GM18499 (cell line): ENCODE measurements around the gene DIAPH2.

Experiments used
- ATAC-seq: cut with Tn5 transposase; IDR thresholded peaks from one replicate; pipeline ENCODE4 v1.9.1; 2021; ENCODE audit warnings: moderate number of reproducible peaks; ENCODE audit not compliant: insufficient read depth, unreplicated experiment

Gene DIAPH2

DNA sequence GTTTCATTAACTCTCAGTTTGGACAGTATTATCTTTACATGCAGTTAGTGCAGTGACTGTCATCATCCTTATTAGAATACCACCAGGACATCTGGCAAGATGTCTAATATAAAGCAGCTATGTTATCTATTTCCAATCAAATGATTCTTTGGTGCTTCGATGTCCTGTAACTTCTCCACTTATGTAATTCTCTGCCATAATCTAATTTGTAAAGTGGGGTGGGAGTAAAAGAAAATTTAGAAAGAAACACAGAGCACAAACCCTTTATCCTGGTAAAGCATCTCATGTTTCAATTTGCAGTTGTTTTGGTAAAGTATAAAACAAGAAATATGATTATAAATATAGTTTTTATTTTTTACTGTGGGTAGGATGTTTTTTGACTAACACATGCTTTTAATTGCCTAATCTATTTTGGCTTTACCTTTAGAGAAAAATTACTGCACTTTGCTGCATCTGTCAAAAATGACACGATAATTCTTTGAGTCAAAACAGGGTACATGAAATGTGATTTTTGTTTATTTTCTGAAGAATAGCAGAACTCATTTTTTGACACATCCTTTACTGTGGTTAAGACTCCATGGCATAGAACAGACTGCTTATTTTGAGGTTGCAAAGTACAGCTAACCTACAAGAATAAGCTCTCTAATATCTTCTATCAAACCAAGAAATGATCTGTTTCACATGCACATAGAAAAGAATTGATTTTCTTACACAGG, 581.9 kb downstream of the DIAPH2 start:
- no peak for ATAC-seq

DNA sequence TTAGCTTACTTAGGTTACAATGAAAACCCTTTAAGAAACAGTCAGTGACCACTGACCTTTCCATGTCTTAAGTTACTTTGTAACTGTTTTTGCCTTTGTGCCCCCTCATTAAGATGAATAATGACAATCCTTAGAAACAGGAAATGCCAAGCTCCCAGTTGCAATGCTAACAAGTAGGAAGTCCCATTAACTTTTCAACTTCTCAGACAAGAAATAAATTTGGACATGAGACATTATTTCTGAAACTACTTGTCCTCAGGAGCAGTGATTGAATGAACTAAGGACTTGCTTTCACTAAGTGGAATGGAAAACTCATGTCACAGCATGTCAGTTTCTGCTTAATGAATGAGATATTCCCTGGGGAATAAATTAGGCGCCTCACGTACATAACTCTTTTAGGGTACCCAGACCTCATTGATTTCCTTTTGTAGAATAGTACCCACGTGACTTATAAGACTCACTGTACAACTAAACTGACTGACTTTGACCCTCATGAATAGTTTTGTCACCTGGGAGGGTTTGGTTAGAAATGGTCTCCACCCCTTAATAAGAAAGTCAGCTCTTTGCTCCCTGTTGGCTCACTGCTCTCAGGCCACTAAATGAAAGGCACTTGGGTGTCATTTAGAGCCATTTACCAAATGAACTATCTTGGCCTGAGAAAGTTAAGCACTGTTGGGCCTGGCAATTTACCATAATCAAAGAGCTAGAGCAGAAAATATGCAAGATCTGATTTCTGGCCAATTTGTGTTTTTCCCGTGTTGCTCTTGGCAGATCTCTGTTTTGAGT, 582.9 kb downstream of the DIAPH2 start:
- ATAC-seq: no peak

DNA sequence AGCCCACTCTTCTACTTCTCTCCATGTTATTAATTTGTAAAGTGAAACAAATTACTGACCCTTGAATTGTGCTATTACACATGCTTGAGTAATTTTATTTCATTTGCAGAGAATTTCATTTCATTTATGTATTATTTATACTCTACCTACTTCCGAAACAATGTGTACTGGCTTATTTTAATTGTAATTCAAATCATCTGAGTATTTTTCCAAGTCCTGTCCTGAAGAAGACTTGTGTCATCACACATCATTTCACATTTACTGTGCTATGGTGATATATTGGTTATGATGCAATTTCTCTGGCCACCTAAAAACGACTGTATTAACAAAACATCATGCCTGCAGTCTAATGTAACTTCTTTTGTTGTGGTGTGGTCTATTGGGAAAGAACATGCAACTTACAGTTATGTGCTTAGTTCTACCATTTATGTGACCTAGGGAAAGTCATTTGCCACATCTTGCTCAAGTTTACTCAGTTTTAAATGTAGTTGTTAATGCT, 583.6 kb downstream of the DIAPH2 start:
- no peak for ATAC-seq

DNA sequence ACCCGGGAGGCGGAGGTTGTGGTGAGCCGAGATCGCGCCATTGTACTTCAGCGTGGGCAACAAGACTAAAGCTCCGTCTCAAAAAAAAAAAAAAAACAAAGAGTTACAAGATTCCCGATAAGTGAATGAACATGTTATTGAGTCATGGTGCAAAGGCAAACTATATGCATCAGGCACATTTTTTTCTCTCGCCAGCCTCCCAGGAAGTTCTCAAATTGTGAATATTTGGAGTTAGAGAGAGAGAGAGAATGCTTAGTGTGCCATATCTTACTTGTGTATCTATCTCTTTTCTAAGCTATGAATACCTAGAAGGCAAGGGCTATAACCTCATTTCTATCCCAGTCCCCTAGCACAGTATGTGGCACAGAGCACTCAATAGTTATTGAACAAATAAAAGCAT, 599.9 kb downstream of the DIAPH2 start:
- ATAC-seq: no peak

DNA sequence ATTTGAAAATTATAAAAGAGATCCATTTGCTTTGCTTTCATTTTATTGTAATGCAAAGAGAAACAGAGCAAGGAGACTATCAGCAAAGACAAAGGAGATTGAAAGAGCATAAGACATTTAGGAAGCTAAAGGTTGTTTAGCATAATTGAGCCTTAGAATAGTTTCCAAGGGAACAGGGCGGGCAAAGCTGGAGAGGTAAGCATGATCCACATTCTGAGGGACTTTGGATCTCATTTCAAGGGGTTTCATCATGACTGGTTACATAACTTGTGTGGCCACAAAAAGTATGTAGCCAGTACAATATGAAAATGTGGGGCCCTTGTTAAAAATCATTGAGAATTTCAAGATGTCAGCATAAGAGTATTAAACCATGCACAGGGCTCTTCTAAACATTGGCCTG, 605.6 kb downstream of the DIAPH2 start:
- no peak for ATAC-seq

DNA sequence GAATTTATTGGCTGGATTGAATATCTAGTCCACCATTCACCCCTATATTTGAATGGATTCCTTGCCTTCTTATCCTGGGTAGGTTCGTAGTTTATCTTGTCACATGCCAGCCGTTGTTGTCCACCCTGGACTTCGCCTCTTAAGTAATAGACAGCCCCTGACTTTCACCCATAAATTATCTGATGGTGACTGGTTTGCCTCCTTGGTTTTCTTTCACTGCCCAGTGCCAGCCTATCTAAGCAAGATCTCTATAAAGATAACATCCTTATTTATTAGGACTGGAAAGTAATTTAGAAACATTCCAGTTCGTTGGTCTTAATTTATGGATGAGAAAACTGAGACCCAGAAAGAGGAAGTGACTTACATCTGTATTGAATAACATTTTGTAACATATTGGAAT, 609.4 kb downstream of the DIAPH2 start:
- no peak for ATAC-seq

DNA sequence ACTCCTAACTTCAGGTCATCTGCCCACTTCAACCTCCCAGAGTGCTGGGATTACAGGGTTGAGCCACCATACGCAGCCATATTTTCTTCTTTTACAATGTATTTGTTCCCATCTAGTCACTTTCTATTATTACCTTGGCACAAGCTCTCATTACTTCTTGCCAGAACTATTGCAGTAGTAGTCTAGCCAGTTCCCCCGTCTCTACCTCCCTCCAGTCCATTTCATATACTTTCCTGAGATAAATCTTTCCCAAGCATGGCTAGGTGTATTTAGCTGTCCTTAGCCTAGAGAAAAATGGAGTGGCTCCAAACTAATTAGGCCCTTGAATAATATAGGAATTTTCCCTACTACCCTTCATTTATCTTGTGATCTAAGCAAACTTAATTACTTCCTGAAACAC, 611.3 kb downstream of the DIAPH2 start:
- ATAC-seq: no peak

DNA sequence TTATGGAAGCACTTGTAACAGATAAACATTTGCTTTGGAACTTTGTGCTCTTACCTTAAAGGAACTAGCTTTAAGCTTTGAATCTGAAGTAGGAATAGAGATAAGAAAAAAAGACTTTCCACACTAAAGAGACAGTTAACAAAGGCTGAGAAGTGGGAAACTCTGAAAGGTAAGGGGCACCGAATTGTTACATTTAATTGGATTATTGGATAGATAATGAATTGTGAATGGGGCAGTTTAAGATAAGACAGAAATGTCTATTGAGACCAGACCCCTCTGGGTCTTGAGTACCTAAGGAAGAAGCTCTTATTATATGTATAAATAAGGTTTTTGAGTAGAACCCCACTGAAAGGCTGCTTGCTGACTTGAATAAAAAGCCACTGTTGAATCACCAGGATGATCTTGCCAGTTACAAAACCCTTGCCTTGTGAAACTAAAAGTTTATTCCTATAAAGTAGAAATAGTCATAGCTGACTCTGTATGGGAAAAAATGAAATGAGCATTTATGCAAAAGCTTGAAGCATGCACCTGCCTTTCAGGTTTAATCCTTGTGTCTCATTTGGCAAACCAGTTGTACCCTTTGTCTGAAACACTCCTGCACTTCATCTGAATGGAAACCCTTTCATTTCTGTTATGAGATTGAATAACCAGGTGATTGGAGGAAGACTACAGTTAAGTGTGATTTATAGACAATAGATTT, 622.3 kb downstream of the DIAPH2 start:
- ATAC-seq: no peak

DNA sequence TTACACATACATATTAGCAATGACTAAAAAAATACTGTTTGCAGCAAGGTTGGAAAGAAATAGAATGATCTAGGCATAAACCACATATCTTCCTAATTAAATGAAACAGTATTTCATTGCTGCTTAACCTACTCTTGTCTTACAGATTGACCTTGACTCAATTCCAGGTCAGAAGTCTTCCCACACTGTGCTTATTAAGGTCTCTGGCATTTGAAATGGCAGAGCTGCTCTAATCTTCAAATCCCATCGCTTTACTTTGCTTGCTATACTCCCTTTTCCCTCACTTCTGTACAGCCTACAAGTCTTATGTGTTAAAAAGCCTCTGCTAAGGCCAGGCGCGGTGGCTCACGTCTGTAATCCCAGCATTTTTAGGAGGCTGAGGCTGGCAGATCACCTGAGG, 623.5 kb downstream of the DIAPH2 start:
- no peak for ATAC-seq

DNA sequence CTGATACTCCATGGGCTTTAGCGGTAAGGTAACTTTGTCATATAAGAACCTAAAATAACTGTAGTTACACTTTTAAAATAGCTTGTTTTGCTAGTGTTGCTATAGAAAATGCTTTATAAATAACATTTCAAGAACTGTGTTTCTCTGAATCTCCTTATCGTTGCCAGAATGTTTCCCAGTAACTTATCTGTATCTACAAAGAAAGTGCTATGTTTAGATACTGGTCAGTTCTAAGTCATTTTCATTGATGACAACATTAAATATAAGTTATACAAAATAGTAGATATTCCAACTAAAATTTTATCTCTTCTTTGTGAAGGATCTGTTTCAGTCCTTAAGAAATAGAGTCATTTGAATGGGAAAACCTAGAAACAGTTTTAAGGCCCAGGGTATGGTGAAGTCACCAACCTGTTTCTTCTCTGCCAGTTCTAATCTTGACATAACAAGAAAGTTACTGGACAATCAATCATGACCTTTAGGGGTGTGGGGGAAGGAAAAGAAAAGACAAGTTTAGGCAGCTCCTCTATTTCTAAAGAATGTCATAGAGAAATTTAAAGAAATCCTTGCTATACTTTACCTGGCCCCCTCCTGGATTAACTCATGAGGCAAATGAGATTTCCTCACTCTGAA, 625.0 kb downstream of the DIAPH2 start:
- ATAC-seq: no peak

DNA sequence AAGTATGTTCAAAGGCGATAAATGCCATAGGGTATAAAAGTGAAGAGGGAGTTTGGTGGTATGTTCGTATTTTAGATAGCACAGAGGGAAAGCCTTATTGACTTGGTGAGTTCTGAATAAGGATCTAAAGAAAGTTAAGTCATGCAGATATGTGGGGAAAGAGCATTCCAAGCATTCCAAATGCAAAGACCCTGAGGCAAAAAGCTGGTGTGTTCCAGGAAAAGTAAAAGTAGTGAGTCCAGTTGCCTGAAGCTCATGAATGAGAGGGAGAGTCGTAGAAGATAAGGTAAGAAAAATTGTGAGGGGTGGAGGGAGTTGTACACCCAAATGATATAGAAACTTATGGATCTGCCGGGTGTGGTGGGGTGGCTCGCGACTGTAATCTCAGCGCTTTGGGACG, 625.7 kb downstream of the DIAPH2 start:
- no peak for ATAC-seq

DNA sequence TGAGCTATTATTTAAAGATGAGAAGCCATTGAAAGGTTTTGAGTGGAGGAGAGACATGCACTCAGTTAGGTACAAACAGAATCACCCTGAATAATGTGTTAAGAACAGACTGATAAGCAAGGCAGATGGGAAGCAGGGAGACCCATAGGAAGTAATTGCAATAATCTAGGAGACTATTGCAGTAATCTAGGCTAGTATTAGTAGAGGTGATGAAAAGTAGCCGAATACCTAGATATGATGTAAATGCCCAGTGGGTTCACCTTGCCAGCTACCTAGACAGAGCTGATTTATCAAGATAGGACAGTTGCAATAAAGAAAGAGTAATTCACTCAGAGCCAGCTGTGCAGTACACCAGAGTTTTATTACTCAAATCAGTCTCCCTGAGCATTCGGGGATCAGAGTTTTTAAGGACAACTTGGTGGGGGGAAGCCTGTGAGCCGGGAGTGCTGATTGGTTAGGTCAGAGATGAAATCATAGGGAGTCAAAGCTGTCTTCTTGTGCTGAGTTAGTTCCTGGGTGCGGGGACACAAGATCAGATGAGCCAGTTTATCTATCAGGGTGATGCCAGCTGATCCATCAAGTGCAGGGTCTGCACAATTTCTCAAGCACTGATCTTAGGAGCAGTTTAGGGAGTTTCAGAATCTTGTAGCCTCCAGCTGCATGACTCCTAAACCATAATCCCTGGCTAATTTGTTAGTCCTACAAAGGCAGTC, 626.6 kb downstream of the DIAPH2 start:
- ATAC-seq: no peak

DNA sequence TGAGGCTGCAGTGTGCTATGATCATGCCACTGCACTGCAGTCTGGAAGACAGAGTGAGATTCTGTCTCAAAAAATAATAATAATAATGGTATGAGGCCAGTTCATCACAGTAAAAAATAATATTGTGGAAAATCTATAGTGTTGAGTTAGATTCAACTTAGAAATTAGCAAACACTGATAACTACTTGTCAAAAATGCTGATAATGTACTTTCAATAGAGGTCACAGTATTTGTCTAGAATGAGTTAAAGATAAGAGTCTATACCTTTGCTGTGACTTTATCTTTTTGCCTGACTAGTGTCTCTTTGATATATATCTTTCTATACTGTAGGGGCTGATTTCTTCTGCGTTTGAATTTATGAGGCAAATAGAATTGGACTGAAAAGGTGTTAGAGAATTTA, 629.7 kb downstream of the DIAPH2 start:
- ATAC-seq: no peak

DNA sequence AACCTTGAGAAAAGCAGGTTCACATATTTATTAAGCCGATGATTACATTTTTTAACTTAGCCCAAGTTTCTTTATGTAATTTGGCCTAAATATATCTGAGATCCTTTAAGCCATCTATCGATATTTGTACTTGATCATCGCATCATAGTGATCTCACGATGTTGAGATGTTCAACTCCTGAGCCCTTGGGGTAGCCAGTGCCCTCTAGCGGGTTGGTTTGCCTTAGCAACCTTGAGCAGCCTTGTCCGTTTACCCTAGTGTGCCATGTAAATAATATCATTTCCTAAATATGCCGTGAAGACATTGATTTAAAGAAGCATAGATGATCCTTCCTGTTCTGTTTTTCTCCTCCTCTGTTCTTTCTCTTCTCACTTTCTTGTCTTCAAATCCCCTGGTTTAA, 631.3 kb downstream of the DIAPH2 start:
- no peak for ATAC-seq

DNA sequence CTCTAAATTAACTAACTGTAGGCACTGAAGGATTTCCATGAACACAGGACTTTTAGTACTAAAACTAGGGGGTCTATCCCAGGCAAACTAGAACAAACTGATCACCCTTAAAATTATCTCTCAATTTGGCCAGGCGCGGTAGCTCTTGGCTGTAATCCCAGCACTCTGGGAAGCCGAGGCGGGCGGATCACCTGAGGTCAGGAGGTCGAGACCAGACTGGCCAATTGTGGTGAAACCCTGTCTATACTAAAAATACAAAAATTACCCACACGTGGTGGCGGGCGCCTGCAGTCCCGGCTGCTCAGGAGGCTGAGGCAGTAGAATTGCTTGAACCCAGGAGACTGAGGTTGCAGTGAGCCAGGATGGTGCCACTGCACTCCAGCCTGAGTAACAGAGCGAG, 635.7 kb downstream of the DIAPH2 start:
- ATAC-seq: no peak

DNA sequence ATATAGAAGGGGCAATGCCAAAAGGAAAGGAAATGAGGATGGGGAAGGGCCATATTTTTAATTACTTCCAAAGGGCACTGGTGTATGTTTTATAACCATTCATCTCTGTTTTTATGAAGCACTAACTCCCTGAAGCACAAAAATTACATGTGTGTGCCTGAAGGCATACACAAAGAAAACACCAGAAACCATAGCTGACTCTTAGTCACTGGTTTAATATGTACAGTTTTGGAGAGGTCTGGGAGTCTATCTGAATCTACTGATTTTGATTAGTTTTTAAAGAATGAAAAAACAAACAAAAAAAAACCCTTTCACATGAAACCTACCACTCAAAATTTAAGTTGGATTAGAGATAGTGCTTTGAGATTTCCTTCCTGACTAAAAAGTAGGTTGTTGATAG, 637.8 kb downstream of the DIAPH2 start:
- ATAC-seq: no peak

DNA sequence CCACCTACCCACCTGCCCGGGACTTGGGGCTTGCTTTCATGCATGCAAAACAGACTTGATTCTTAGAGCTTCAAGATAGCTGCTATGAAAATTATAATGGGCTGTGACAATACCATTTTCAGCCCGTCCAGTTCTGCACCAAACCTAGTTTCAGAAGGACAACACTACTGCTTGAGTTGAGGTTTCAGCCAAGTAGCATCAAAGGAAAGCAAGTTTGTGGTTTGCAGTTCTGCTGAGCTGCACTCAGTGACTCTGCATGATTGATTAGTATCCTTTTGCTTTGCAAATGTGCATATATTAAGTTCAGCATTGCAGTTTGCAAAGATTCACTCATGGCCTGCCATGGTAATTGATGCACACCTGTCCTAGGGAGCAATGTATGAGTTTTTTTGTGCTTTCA, 641.8 kb downstream of the DIAPH2 start:
- ATAC-seq: peak; percentile 95

DNA sequence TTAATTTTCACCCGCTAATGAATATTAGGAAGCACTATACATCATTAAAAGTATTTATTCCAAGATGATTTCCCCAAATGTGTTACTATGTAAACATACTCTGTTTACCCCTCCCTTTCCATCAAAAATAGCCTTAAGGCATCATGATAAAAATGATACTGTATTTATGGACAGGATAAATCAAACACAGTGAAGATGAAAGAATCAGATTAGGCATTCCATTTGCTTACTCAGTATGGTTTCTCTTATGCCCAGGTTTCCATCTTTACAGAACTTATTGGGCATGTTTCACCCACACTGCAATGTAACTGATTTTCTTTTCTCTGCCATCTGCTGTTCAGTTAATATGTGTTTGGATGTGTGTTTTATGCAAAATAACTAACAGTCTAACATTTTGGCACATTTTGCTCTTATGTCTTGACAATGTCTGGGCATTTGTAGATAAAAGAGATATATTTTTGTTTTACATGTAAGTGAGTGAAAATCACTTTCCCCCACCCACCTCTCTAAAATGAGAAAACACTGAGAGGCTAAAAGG, 644.3 kb downstream of the DIAPH2 start:
- no peak for ATAC-seq

DNA sequence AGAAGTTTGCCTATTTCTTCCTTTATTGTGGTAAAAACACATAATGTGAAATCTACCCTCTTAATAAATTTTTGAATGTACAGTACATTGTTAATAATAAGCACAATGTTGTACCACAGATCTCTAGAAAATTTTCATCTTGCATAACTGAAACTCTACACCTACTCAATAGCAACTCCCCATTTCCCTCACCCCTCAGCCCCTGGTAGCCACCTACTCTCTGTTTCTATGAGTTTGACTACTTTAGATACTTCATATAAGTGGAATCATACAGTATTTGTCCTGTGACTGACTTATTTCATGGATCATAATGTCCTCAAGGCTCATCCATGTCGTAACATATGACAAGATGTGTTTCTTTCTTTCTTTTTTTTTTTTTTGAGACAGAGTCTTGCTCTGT, 645.5 kb downstream of the DIAPH2 start:
- ATAC-seq: no peak

DNA sequence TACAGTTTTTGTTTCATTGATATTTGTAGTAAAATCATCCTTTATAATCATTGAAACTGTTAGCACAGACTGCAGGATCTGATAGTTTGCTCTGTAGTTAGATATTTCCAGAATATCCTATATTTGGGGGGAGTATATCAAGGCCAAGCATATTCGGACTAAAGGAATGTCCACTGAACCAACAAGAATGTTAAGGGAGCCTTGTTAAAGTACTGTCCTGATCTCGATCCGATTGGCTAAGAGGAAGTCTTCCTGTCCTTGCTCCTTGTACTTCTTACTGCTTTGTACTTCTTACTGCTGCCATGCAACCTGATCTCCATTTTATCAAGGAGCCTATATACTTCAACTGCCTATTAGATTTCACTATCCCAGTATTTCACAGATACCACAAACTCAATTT, 648.3 kb downstream of the DIAPH2 start:
- no peak for ATAC-seq
